Measurements from ENCODE around the gene MMP14. TPM values are rescaled to one million over a fixed set of nuclear protein-coding genes. Genes with fewer than 3 reads are reported as not detected.
A peak's percentile ranks its signal among the peaks of the same experiment; 100 is the strongest.

The MMP14 gene
- total and polyA plus RNA-seq, 2 of the 8 experiments (the other 6 are each of a cell fraction or from before 2014, with no cell fraction given) = 58.2 to 86.8 TPM

DNA sequence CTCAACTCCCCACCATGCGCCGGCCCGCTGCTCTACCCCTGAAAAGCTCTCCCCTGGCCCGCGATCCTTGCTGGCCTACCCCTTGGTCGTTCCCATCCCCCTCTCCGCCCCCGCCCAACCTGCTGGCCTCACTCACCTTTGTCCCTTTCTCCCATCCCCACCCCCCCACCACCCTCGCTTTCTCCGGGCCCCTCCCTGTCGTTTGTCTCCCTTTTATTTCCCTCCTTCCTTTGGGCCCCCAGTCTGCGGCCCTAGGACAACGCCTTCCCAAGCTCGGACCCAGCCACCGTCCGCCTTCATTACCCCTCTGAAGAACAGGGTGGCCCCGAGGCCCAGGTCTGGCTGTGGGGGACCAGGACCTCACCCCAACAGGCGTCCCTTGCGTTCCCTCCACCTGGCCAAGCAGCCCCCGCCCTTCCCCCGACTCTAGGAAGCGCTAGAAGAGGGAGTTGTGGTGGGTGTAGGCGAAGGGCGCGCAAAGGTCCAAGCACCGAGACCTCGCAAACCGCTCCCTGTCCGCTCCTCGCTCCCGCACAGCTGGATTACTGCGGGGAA lies 14.3 kb upstream of the MMP14 start:
- FAIRE-seq = no peak
- peak; percentile 75 for TF ChIP-seq POLR2AphosphoS5 (IDR thresholded peaks at IDR 0.05; ENCODE audit: low read depth, low read length)
- no peak for TF ChIP-seq SUZ12 (IDR thresholded peaks at IDR 0.05; ENCODE audit: low read length)
- peak in 1 of 2 experiments; percentile 81; a peak in 2 of 3 replicates for TF ChIP-seq POLR2A (IDR thresholded peaks at IDR 0.05; ENCODE audit: control extremely low read depth in 1 of 2, low read depth in 2 of 2, low read length in 2 of 2)
- peak; percentile 57 for TF ChIP-seq E2F6 (IDR thresholded peaks at IDR 0.05)
- peak; percentile 89 for TF ChIP-seq EGR1 (IDR thresholded peaks at IDR 0.05; ENCODE audit: borderline replicate concordance, low read depth, low read length)
- no peak for TF ChIP-seq YY1 (IDR thresholded peaks at IDR 0.05; ENCODE audit: low read depth, low read length)

More for the DNA sequence above, 14.3 kb upstream of the MMP14 start:
- peak overlapping the region; percentile 57 to 94 (median 76) for H3K4me3 ChIP-seq (ENCODE audit: extremely low read depth in 1 of 4, insufficient read depth in 2 of 4, low read depth in 3 of 4, low read length in 4 of 4)
- no peak overlapping the region for H3K23ac ChIP-seq (ENCODE audit: insufficient read length)
- peak overlapping the region; percentile 72 for H4K5ac ChIP-seq (ENCODE audit: insufficient read length, low read depth, low read length)
- peak overlapping the region; percentile 95 for H3K27ac ChIP-seq (ENCODE audit: low read depth, low read length)
- peak overlapping the region; percentile 96 for H3K4ac ChIP-seq (replicated peaks; ENCODE audit: insufficient read length, low read depth, low read length)
- peak overlapping the region; percentile 57 for H3K14ac ChIP-seq (ENCODE audit: insufficient read length)
- WGBS, 2 experiments (ENCODE audit: extremely low coverage in 1 of 2, insufficient coverage in 1 of 2, insufficient read length in 1 of 2, insufficient replicate concordance in 2 of 2, low coverage in 1 of 2, low lambda C conversion rate in 2 of 2, missing lambda C conversion rate in 1 of 2) = 9% methylated on average over 20 of the region's 32 CpGs; no CpG with 5 or more reads in 1 of the 2 experiments
- H4K20me1 ChIP-seq (replicated peaks in 1 of 2; ENCODE audit: control insufficient read depth in 1 of 2, insufficient read depth in 2 of 2, low read length in 2 of 2) = no peaks in the 10 kb centered on the region
- CTCF ChIA-PET (ENCODE audit: partially characterized antibody) = interaction anchor here (0.6 to 53.1 kb wide), 23 partner anchors 9 to 709 kb away, joined by 3 to 1562 read pairs (median 3); partner anchors contain the start of genes HAUS4, LRP10, MMP14 and REM2
- H3K9me3 ChIP-seq (ENCODE audit: insufficient read depth in 2 of 2, low read depth in 1 of 2, low read length in 1 of 2) = no peaks in the 10 kb centered on the region
- peak overlapping the region; percentile 86; the same call in 1 of the 2 replicates for H2BK20ac ChIP-seq (ENCODE audit: low read length)
- H3K79me2 ChIP-seq (ENCODE audit: control insufficient read depth in 1 of 2, insufficient read depth in 2 of 2, low read length in 2 of 2) = no peaks in the 10 kb centered on the region
- peak overlapping the region; percentile 96 for H2BK5ac ChIP-seq (ENCODE audit: low read depth, low read length)
- H4K8ac ChIP-seq (ENCODE audit: extremely low read depth, insufficient read depth, low read length) = peak overlapping the region; percentile 99
- H4K91ac ChIP-seq (replicated peaks; ENCODE audit: insufficient read length, low read length) = peak overlapping the region; percentile 99
- 0 out of 2 replicates have a peak overlapping the region, but pooled peaks have one; percentile 95 for H2BK15ac ChIP-seq (ENCODE audit: low read length)
- H3K4me2 ChIP-seq (ENCODE audit: insufficient read depth in 1 of 2, low read depth in 2 of 2, low read length in 2 of 2) = peak overlapping the region; percentile 89 to 90
- H2BK12ac ChIP-seq (ENCODE audit: low read depth, low read length) = peak overlapping the region; percentile 98
- H3K18ac ChIP-seq (ENCODE audit: extremely low read depth, low read length) = peak overlapping the region; percentile 98
- POLR2A ChIA-PET (ENCODE audit: partially characterized antibody) = interaction anchor here (0.7 to 7.1 kb wide), 37 partner anchors 8 to 273 kb away, joined by 3 to 136 read pairs (median 5); partner anchors contain the start of genes AJUBA, LRP10, MMP14 and MRPL52
- peak overlapping the region; percentile 29; the same call in 1 of the 2 replicates for H2AFZ ChIP-seq (ENCODE audit: low read length)
- H3K23me2 ChIP-seq (ENCODE audit: low read depth, low read length) = peaks cover 12% of the 10 kb centered on the region
- peak overlapping the region; percentile 89 for H3K56ac ChIP-seq (replicated peaks; ENCODE audit: insufficient read length, low read depth, low read length)
- 0 out of 2 replicates have a peak overlapping the region, but pooled peaks have one; percentile 71 for H2AK5ac ChIP-seq (ENCODE audit: low read depth, low read length)
- peak overlapping the region; percentile 68 for H2BK120ac ChIP-seq (replicated peaks; ENCODE audit: low read depth, low read length)
- H3K79me1 ChIP-seq (ENCODE audit: low read depth, low read length) = no peaks in the 10 kb centered on the region
- H3K9ac ChIP-seq (replicated peaks in 1 of 4; ENCODE audit: extremely low read depth in 1 of 4, low read depth in 3 of 4, low read length in 3 of 4) = peak overlapping the region; percentile 63 to 93 (median 88)
- H3K27me3 ChIP-seq (replicated peaks in 1 of 4; ENCODE audit: control insufficient read depth in 3 of 4, extremely low read depth in 1 of 4, insufficient read depth in 3 of 4, low read length in 3 of 4) = no peaks in the 10 kb centered on the region
- H3K4me1 ChIP-seq (replicated peaks in 1 of 4; ENCODE audit: control insufficient read depth in 3 of 4, insufficient read depth in 4 of 4, low read length in 3 of 4) = peaks cover 16 to 26% (median 20%) of the 10 kb centered on the region in 4 experiments
- peak in 1 of 2 experiments; percentile 79 for DNase-seq (ENCODE audit: low read depth in 1 of 2, low spot score in 2 of 2)
- H3K36me3 ChIP-seq (ENCODE audit: control insufficient read depth in 2 of 4, insufficient read depth in 4 of 4, low read length in 3 of 4) = no peaks in the 10 kb centered on the region

Measured in H1 (cell line).